HAP-1 (cell line): ENCODE results near the gene TRAP1.

Experiments
- DNase-seq, 2 experiments: peaks; one replicate each; pipeline ENCODE4 v3.0.0-alpha.2; 2016 to 2020; ENCODE audit warnings: low spot score in 2 of 2
- H3K27me3 ChIP-seq: fragments of 250-450 bp; sonication (Bioruptor Pico); 2 replicates; pipeline ENCODE4 v1.5.1; 2020; ENCODE audit warnings: low read depth, mild to moderate bottlenecking, moderate library complexity
- H3K36me3 ChIP-seq: fragments of 250-450 bp; sonication (Bioruptor Pico); replicated peaks from 2 replicates; pipeline ENCODE4 v1.5.1; 2020; ENCODE audit warnings: mild to moderate bottlenecking
- H3K4me1 ChIP-seq: fragments of 250-450 bp; sonication (Bioruptor Pico); 2 replicates; pipeline ENCODE4 v1.5.1; 2020; ENCODE audit warnings: mild to moderate bottlenecking
- H3K4me3 ChIP-seq: fragments of 250-450 bp; sonication (Bioruptor Pico); 2 replicates; pipeline ENCODE4 v1.5.1; 2020; ENCODE audit warnings: mild to moderate bottlenecking, moderate library complexity
- H3K9me3 ChIP-seq: fragments of 250-450 bp; sonication (Bioruptor Pico); 2 replicates; pipeline ENCODE4 v1.5.1; 2020; ENCODE audit warnings: mild to moderate bottlenecking, moderate library complexity
- in situ Hi-C: fragments of 300-500 bp; cut with MboI; formaldehyde crosslinking; loops from 3 replicates; pipeline ENCODE4 v1.14.3; 2020; ENCODE audit warnings: low sequenced_read_pairs, inconsistent platforms, mixed read lengths

The TRAP1 gene

GRCh38 chr16:3748307-3748706, 31.0 kb upstream of the TRAP1 start:
- no peak overlapping the region for H3K4me3 ChIP-seq
- H3K27me3 ChIP-seq, result no peaks in the 10 kb centered on the region
- DNase-seq, result no peak
- in situ Hi-C loops, result no loop called here
- no peaks in the 10 kb centered on the region for H3K9me3 ChIP-seq
- H3K4me1 ChIP-seq, result no peaks in the 10 kb centered on the region
- peaks cover 55% of the 10 kb centered on the region for H3K36me3 ChIP-seq

GRCh38 chr16:3745751-3746355, 28.5 kb upstream of the TRAP1 start:
- DNase-seq, result no peak
- H3K4me1 ChIP-seq, result no peaks in the 10 kb centered on the region
- peaks cover 61% of the 10 kb centered on the region for H3K36me3 ChIP-seq
- H3K9me3 ChIP-seq, result no peaks in the 10 kb centered on the region
- no peak overlapping the region for H3K4me3 ChIP-seq
- H3K27me3 ChIP-seq, result no peaks in the 10 kb centered on the region
- in situ Hi-C loops, result no loop called here

DNA sequence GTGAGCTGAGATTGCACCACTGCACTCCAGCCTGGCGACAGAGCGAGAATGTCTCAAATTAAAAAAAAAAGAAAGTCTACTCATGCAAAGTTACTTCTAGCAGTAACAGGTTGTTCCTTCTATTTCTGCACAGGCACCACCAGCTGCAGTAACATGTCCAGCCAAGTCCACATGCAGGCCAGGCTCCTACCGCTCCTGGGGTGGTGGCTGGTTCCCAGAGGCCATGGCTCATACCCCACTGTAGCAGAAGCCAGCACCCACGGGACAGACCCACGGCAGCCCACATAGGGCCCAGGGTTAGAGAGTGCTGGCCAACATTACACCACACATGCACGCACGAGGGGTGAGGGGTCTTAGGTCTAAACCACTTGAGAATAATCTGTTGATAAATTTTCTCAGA, 26.7 kb upstream of the TRAP1 start:
- DNase-seq, result no peak
- in situ Hi-C loops, result no loop called here
- H3K9me3 ChIP-seq, result no peaks in the 10 kb centered on the region
- no peaks in the 10 kb centered on the region for H3K27me3 ChIP-seq
- H3K4me1 ChIP-seq, result no peaks in the 10 kb centered on the region
- H3K4me3 ChIP-seq, result no peak overlapping the region
- peaks cover 73% of the 10 kb centered on the region for H3K36me3 ChIP-seq

DNA sequence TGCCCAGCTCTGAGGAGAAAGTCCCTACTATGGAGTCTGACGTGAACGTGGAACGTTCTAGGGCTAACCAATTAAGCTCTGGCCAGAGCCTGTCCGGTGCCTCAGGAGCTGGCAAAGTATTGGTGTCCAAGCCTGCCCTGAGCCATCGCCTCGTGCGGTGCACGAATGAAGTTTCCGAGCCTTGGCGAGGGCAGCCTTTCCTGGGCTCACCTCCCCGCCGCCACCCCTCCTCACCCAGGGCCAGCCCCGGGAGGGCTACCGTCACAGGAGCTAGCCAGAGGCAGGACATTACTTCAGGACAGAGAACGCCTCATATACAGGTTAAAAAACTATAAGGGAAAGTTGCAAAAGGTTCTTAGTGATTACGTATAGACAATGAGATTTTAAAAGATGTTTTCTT, 23.6 kb upstream of the TRAP1 start:
- Histone ChIP-seq H3K4me1 (no peaks in the 10 kb centered on the region), H3K36me3 (peaks cover 85% of the 10 kb centered on the region), H3K4me3 (no peak overlapping the region), H3K27me3 (no peaks in the 10 kb centered on the region), H3K9me3 (no peaks in the 10 kb centered on the region)
- in situ Hi-C loops, result no loop called here
- DNase-seq, result no peak

GRCh38 chr16:3740186-3740585, 22.9 kb upstream of the TRAP1 start:
- Histone ChIP-seq H3K4me3 (no peak overlapping the region), H3K27me3 (no peaks in the 10 kb centered on the region), H3K36me3 (peaks cover 85% of the 10 kb centered on the region), H3K4me1 (no peaks in the 10 kb centered on the region), H3K9me3 (no peaks in the 10 kb centered on the region)
- no peak for DNase-seq
- in situ Hi-C loops, result no loop called here

DNA sequence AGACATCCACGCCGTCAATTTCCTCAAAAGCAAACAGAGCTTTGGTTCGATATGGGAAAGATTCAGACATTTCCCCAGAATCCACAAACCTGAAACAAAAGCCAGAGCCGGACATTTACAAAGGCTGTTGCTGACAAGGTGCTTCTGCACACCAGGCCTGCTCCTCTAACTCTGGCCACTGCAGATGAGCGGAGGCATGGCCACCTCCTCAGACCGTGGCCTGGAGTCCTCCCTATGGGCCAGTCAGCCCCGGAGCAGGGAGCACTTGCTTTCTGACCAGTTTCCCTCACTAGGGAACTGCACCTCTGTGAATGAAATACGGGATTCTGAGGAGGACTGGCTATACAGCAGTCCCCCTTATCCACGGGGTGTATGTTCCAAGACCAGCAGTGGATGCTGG, 22.3 kb upstream of the TRAP1 start:
- Histone ChIP-seq H3K36me3 (peaks cover 88% of the 10 kb centered on the region), H3K4me1 (no peaks in the 10 kb centered on the region), H3K27me3 (no peaks in the 10 kb centered on the region), H3K9me3 (no peaks in the 10 kb centered on the region), H3K4me3 (no peak overlapping the region)
- DNase-seq, result no peak
- in situ Hi-C loops, result no loop called here

GRCh38 chr16:3738541-3738940, 21.2 kb upstream of the TRAP1 start:
- H3K27me3 ChIP-seq, result no peaks in the 10 kb centered on the region
- H3K4me1 ChIP-seq, result no peaks in the 10 kb centered on the region
- peaks cover 88% of the 10 kb centered on the region for H3K36me3 ChIP-seq
- H3K9me3 ChIP-seq, result no peaks in the 10 kb centered on the region
- no peak overlapping the region for H3K4me3 ChIP-seq
- no peak for DNase-seq
- in situ Hi-C loops, result no loop called here

- in situ Hi-C loops, result no loop called here
- no peaks in the 10 kb centered on the region for H3K27me3 ChIP-seq
- H3K9me3 ChIP-seq, result no peaks in the 10 kb centered on the region
- DNase-seq, result no peak
- no peaks in the 10 kb centered on the region for H3K4me1 ChIP-seq
- no peak overlapping the region for H3K4me3 ChIP-seq
- H3K36me3 ChIP-seq, result peaks cover 84% of the 10 kb centered on the region
Measured at GRCh38 chr16:3738128-3738527, 20.8 kb upstream of the TRAP1 start.

DNA sequence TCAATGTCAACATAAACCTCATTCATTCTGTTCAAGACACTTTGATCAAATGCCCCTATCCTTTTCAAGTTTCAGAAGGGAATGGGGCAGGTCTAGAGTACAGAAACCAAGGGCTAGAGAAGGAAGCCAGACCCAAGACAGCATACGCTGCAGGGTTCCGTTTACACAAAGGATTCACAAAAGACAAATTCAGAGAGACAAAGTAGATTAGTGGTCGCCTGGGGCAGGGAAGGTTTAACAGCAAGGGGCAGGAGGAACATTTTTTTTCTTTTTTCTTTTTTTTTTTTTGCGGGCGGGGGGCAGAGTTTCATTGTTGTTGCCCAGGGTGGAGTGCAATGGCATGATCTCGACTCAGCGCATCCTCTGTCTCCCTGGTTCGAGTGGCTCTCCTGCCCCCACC, 19.9 kb upstream of the TRAP1 start:
- Histone ChIP-seq H3K4me1 (no peaks in the 10 kb centered on the region), H3K27me3 (no peaks in the 10 kb centered on the region), H3K4me3 (no peak overlapping the region), H3K36me3 (peaks cover 75% of the 10 kb centered on the region), H3K9me3 (no peaks in the 10 kb centered on the region)
- peak in 1 of 2 experiments; percentile 33 for DNase-seq
- in situ Hi-C loops, result no loop called here

DNA sequence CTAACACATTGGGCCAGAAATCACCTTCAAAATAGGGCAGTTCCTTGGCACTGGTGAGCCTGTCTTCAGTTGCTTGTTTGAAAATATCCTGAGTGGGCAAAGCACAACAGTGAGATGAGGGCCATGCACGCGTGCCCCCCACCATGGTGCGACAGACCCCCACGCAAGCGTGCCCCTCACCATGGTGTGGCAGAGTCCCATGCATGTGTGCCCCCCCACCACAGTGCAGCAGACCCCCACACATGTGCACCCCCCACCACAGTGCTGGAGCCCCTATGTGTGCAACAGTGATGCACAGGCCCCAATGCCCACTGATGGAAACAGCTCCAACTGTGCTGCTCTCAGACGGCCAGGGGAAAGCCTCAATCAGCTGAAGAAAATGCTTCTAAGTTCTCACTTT, 18.8 kb upstream of the TRAP1 start:
- DNase-seq, result no peak
- H3K9me3 ChIP-seq, result no peaks in the 10 kb centered on the region
- in situ Hi-C loops, result no loop called here
- H3K4me1 ChIP-seq, result no peaks in the 10 kb centered on the region
- no peaks in the 10 kb centered on the region for H3K27me3 ChIP-seq
- peaks cover 78% of the 10 kb centered on the region for H3K36me3 ChIP-seq
- no peak overlapping the region for H3K4me3 ChIP-seq

DNA sequence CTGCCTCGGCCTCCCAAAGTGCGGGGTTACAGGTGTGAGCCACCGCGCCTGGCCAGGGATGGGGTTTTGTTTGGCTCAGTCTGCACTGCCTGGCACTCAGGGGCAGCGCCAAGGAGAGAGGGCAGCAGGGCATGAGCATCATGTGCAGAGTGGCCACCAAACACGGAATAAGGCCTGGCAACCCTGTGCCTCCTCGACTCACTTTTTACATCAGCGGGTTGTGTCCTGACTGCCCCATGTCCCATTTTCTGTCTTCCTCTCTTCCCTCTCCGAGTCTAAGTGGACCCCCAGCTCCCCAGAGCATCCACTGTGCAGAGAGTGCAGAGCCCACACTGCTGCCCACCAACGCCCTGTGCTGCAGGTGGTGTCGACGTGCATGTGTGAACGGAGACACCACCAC, 18.2 kb upstream of the TRAP1 start:
- H3K27me3 ChIP-seq, result no peaks in the 10 kb centered on the region
- H3K9me3 ChIP-seq, result no peaks in the 10 kb centered on the region
- in situ Hi-C loops, result no loop called here
- H3K4me1 ChIP-seq, result no peaks in the 10 kb centered on the region
- H3K36me3 ChIP-seq, result peaks cover 80% of the 10 kb centered on the region
- no peak for DNase-seq
- no peak overlapping the region for H3K4me3 ChIP-seq

- H3K4me3 ChIP-seq, result no peak overlapping the region
- in situ Hi-C loops, result no loop called here
- H3K9me3 ChIP-seq, result no peaks in the 10 kb centered on the region
- no peaks in the 10 kb centered on the region for H3K27me3 ChIP-seq
- DNase-seq, result no peak
- H3K4me1 ChIP-seq, result no peaks in the 10 kb centered on the region
- peaks cover 80% of the 10 kb centered on the region for H3K36me3 ChIP-seq
Measured at GRCh38 chr16:3734758-3735221, 17.5 kb upstream of the TRAP1 start.

GRCh38 chr16:3734084-3734757, 16.9 kb upstream of the TRAP1 start:
- Histone ChIP-seq H3K4me3 (no peak overlapping the region), H3K36me3 (peaks cover 80% of the 10 kb centered on the region), H3K27me3 (no peaks in the 10 kb centered on the region), H3K4me1 (no peaks in the 10 kb centered on the region), H3K9me3 (no peaks in the 10 kb centered on the region)
- in situ Hi-C loops, result no loop called here
- no peak for DNase-seq

GRCh38 chr16:3732171-3732570, 14.8 kb upstream of the TRAP1 start:
- H3K4me1 ChIP-seq, result no peaks in the 10 kb centered on the region
- in situ Hi-C loops, result no loop called here
- H3K9me3 ChIP-seq, result no peaks in the 10 kb centered on the region
- no peaks in the 10 kb centered on the region for H3K27me3 ChIP-seq
- peaks cover 78% of the 10 kb centered on the region for H3K36me3 ChIP-seq
- no peak for DNase-seq
- H3K4me3 ChIP-seq, result no peak overlapping the region
